CD4-positive, alpha-beta T cell (primary cell): Measurements from ENCODE around the gene ZNF200. TPM values are rescaled to one million over a fixed set of nuclear protein-coding genes. Genes with fewer than 3 reads are reported as not detected.
A peak's percentile ranks its signal among the peaks of the same experiment; 100 is the strongest.

ENCODE experiments used
- ATAC-seq: fragments of 200-7000 bp; cut with Tn5 transposase; one replicate; pipeline ENCODE4 v1.10.0; 2022; ENCODE audit warnings: mild to moderate bottlenecking; ENCODE audit not compliant: poor library complexity
- CTCF ChIA-PET: fragments of 350-600 bp; sonication (Branson Sonifier 250); formaldehyde crosslinking; loops from one replicate; lab custom pipeline; 2021; ENCODE audit warnings: antibody characterized with exemption, inconsistent platforms; lab: Charles Lee
- POLR2A ChIA-PET: fragments of 350-600 bp; sonication (Branson Sonifier 250); formaldehyde crosslinking; loops from one replicate; lab custom pipeline; 2021; ENCODE audit warnings: antibody characterized with exemption, inconsistent platforms; lab: Charles Lee
- DNase-seq, 14 experiments: peaks; one replicate each; pipeline ENCODE4 v3.0.0-alpha.2; 2013 to 2020; ENCODE audit warnings: mixed read lengths in 2 of 14
- H3K27ac ChIP-seq, 2 donors: one replicate each; pipeline versions ENCODE4 v1.5.1 to v1.7.0; 2013; ENCODE audit warnings: low read length in 2 of 2, low read depth in 1 of 2, mild to moderate bottlenecking in 1 of 2
- H3K27me3 ChIP-seq, 2 experiments: 1 replicate in 1 of 2; 2 replicates in 1 of 2; pipeline versions ENCODE4 v1.6.1 to v1.7.0; 2013; ENCODE audit warnings: low read length in 2 of 2, control low read depth in 1 of 2, mild to moderate bottlenecking in 1 of 2, moderate library complexity in 1 of 2; ENCODE audit not compliant: insufficient read depth in 2 of 2, control insufficient read depth in 1 of 2
- H3K36me3 ChIP-seq: one replicate; pipeline ENCODE4 v1.6.1; 2013; ENCODE audit warnings: low read length, control low read depth; ENCODE audit not compliant: insufficient read depth
- H3K4me1 ChIP-seq: one replicate; pipeline ENCODE4 v1.6.1; 2013; ENCODE audit warnings: low read length, control low read depth; ENCODE audit not compliant: insufficient read depth
- H3K4me3 ChIP-seq: one replicate; pipeline ENCODE4 v1.5.1; 2013; ENCODE audit warnings: mild to moderate bottlenecking, low read length, moderate library complexity
- H3K9me3 ChIP-seq, 2 experiments: 1 replicate in 1 of 2; 2 replicates in 1 of 2; pipeline versions ENCODE4 v1.6.1 to v1.7.0; 2013; ENCODE audit warnings: low read length in 2 of 2, mild to moderate bottlenecking in 2 of 2, control low read depth in 1 of 2, moderate library complexity in 1 of 2; ENCODE audit not compliant: control insufficient read depth in 1 of 2, insufficient read depth in 1 of 2
- H3K27ac Mint-ChIP-seq: one replicate; pipeline ENCODE4 v1.8.0; 2020; ENCODE audit warnings: mixed read lengths
- H3K27me3 Mint-ChIP-seq: one replicate; pipeline ENCODE4 v1.8.0; 2021; ENCODE audit warnings: mixed read lengths
- H3K36me3 Mint-ChIP-seq: one replicate; pipeline ENCODE4 v1.8.0; 2021; ENCODE audit warnings: low read depth, mixed read lengths
- H3K4me1 Mint-ChIP-seq: one replicate; pipeline ENCODE4 v1.8.0; 2021; ENCODE audit warnings: low read depth, mixed read lengths
- H3K4me3 Mint-ChIP-seq: one replicate; pipeline ENCODE4 v1.8.0; 2020; ENCODE audit warnings: mild to moderate bottlenecking, mixed read lengths
- H3K9me3 Mint-ChIP-seq: one replicate; pipeline ENCODE4 v1.8.0; 2020; ENCODE audit warnings: mixed read lengths
- CTCF ChIP-seq: fragments of 200-600 bp; IDR thresholded peaks from one replicate; pipeline ENCODE4 v1.8.0; 2022; ENCODE audit warnings: antibody characterized with exemption, mild to moderate bottlenecking
- intact Hi-C, 2 experiments: fragments of 100-400 bp; cut with DNase I in 1 of 2; cut with micrococcal nuclease in 1 of 2; formaldehyde crosslinking; loops; one replicate each; pipeline versions ENCODE4 v1.15.1 to v1.9.0; 2023 to 2025; cut with DNase I, micrococcal nuclease
- total RNA-seq, 174 experiments: library from RNA in 2 of 174; stranded (reverse) in 2 of 174; gene quantifications; one replicate each; pipeline ENCODE4 v1.2.3 and lab custom pipeline; 2021 to 2026

ZNF200 gene
- total RNA-seq, 2 experiments from 2014 or later: 7.0 to 7.2 TPM

GRCh38 chr16:3262517-3262916 lies 27.6 kb upstream of the ZNF200 start:
- Mint-ChIP-seq H3K27me3 (no peaks in the 10 kb centered on the region), H3K27ac (peak overlapping the region; percentile 96), H3K4me1 (peaks cover 28% of the 10 kb centered on the region), H3K4me3 (peak overlapping the region; percentile 92), H3K36me3 (peaks cover 37% of the 10 kb centered on the region), H3K9me3 (no peaks in the 10 kb centered on the region)
- H3K27ac ChIP-seq: peak overlapping the region in 1 of 2 donors; percentile 95
- no peak for DNase-seq
- no peaks in the 10 kb centered on the region for H3K27me3 ChIP-seq
- TF ChIP-seq CTCF: no peak
- no peak for ATAC-seq
- peaks cover 0 to 4% of the 10 kb centered on the region in 2 experiments for H3K9me3 ChIP-seq
- intact Hi-C loops: loop anchor here (5.0 to 10.0 kb wide), 6 partner anchors 45 to 195 kb away; partner anchors contain the start of genes OR1F1 (in 2 of the 2), TIGD7 (in 1 of the 2), ZNF174 (in 1 of the 2) and ZNF75A (in 1 of the 2)
- no peak overlapping the region for H3K4me3 ChIP-seq
- peaks cover 47% of the 10 kb centered on the region for H3K4me1 ChIP-seq
- ChIA-PET CTCF (no interaction called here), POLR2A (interaction anchor here (1.3 to 7.3 kb wide), 9 partner anchors 8 to 195 kb away, joined by 3 to 99 read pairs (median 14); partner anchors contain the start of genes OR1F1, TIGD7, ZNF174 and ZNF200)
- H3K36me3 ChIP-seq: peaks cover 11% of the 10 kb centered on the region

- Histone ChIP-seq H3K4me1 (peaks cover 34% of the 10 kb centered on the region), H3K27me3 (no peaks in the 10 kb centered on the region), H3K4me3 (no peak overlapping the region), H3K27ac (no peak overlapping the region), H3K36me3 (no peaks in the 10 kb centered on the region), H3K9me3 (peaks cover 0 to 4% of the 10 kb centered on the region in 2 experiments)
- intact Hi-C loops: loop anchor here (5.0 to 10.0 kb wide), 6 partner anchors 47 to 197 kb away; partner anchors contain the start of genes OR1F1 (in 2 of the 2), TIGD7 (in 1 of the 2), ZNF174 (in 1 of the 2) and ZNF75A (in 1 of the 2)
- Mint-ChIP-seq H3K27ac (no peak overlapping the region), H3K4me1 (peaks cover 22% of the 10 kb centered on the region), H3K4me3 (no peak overlapping the region), H3K27me3 (no peaks in the 10 kb centered on the region), H3K36me3 (peaks cover 13% of the 10 kb centered on the region), H3K9me3 (no peaks in the 10 kb centered on the region)
- TF ChIP-seq CTCF: no peak
- DNase-seq: peak in 1 of 14 experiments; percentile 23
- CTCF ChIA-PET: no interaction called here
- ATAC-seq: no peak
- POLR2A ChIA-PET: interaction anchor here (1.5 kb wide), 1 partner anchor 44 kb away, joined by 3 read pairs; no protein-coding TSS in a partner anchor
Observed at GRCh38 chr16:3259836-3260235, 24.9 kb upstream of the ZNF200 start.

- no peaks in the 10 kb centered on the region for H3K36me3 ChIP-seq
- no peaks in the 10 kb centered on the region for H3K9me3 Mint-ChIP-seq
- ATAC-seq (no peak), DNase-seq (peak in 1 of 14 experiments; percentile 20)
- no peaks in the 10 kb centered on the region for H3K9me3 ChIP-seq
- peaks cover 8% of the 10 kb centered on the region for H3K4me1 ChIP-seq
- intact Hi-C loops: loop anchor here in 1 of 2 experiments (2.0 kb wide), 1 partner anchor 14 kb away; no protein-coding TSS in a partner anchor
- no peaks in the 10 kb centered on the region for H3K36me3 Mint-ChIP-seq
- peaks cover 0 to 2% of the 10 kb centered on the region in 2 experiments for H3K27me3 ChIP-seq
- no peak overlapping the region for H3K27ac Mint-ChIP-seq
- no peaks in the 10 kb centered on the region for H3K27me3 Mint-ChIP-seq
- H3K4me3 Mint-ChIP-seq: no peak overlapping the region
- H3K4me1 Mint-ChIP-seq: no peaks in the 10 kb centered on the region
- CTCF ChIA-PET: no interaction called here
- POLR2A ChIA-PET: interaction anchor here (1.0 kb wide), 1 partner anchor 26 kb away, joined by 3 read pairs; no protein-coding TSS in a partner anchor
- TF ChIP-seq CTCF: no peak
- no peak overlapping the region for H3K27ac ChIP-seq
- H3K4me3 ChIP-seq: peak overlapping the region; percentile 39
Observed at GRCh38 chr16:3256866-3257465, 22.0 kb upstream of the ZNF200 start.
